SU-DHL-6 (cell line): ENCODE data around the gene UMODL1.

ENCODE experiments used
- EZH2phosphoT487 ChIP-seq: fragments of 200-600 bp; sonication (generic), shearing (Covaris generic); conservative IDR thresholded peaks from 2 replicates; pipeline ENCODE4 v1.6.1; 2018; ENCODE audit warnings: mild to moderate bottlenecking, antibody characterized with exemption, low read length, moderate library complexity, mixed read lengths
- TF ChIP-seq, protein P1 (sequence below): fragments of 200-600 bp; sonication (generic); IDR thresholded peaks from one replicate; pipeline ENCODE4 v1.5.1; 2017; ENCODE audit warnings: antibody characterized with exemption, mild to moderate bottlenecking, low read length, moderate library complexity; ENCODE audit not compliant: insufficient read depth, poor library complexity, severe bottlenecking

DNA sequence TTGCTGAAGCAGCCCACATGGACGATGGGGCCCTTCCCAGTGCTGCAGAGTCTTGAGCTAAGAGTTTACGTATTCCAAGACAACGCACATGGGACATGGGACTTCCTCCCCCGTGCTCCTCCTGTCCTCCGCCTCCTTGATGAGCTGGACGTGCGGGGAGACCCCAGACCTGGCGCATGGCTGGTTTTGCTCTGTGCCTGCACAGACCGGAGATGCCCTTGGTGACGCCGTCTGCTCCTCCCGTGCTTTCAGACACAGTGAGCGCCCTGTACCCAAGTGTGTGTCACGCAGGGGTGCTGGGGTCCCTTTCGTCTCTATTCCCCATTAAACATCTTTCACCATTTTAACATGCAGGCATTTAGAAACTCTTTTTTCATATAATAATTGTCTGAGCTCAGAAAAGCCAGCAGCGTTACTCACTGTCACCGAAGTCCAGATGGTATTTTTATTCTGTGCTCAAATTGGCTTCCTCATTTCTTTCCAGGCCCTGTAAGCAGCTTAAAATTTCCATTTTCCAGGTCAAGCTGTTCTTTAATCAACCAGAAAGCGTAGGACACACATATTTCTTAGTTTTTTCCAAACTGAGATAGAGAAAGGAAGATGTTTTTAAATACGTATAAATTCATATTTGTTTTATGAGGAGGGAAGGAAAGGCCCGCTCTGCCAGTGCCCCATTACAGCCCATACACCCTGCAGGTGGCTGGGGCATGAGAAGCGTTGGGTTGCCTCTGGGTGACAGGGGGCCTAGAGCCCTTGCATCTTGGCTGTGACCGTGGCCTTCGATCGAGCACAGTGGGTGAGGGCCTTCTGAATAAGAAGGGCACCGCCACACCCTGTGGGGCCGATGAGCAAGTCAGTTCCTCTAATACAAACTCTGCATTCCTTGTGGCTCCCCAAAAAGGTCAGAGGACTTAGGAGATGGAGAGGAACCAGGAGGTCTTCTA is 43.0 kb upstream of the UMODL1 start:
- TF ChIP-seq, protein P1, sequence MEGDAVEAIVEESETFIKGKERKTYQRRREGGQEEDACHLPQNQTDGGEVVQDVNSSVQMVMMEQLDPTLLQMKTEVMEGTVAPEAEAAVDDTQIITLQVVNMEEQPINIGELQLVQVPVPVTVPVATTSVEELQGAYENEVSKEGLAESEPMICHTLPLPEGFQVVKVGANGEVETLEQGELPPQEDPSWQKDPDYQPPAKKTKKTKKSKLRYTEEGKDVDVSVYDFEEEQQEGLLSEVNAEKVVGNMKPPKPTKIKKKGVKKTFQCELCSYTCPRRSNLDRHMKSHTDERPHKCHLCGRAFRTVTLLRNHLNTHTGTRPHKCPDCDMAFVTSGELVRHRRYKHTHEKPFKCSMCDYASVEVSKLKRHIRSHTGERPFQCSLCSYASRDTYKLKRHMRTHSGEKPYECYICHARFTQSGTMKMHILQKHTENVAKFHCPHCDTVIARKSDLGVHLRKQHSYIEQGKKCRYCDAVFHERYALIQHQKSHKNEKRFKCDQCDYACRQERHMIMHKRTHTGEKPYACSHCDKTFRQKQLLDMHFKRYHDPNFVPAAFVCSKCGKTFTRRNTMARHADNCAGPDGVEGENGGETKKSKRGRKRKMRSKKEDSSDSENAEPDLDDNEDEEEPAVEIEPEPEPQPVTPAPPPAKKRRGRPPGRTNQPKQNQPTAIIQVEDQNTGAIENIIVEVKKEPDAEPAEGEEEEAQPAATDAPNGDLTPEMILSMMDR, result no peak
- TF ChIP-seq EZH2phosphoT487, result no peak
